Ureter (tissue), 1 donor: Measurements from ENCODE around the gene TXLNA. TPM values are rescaled to one million over a fixed set of nuclear protein-coding genes. Genes with fewer than 3 reads are reported as not detected.

Source experiments
- DNase-seq: peaks from one replicate; pipeline ENCODE4 v3.0.0-alpha.2; 2020; ENCODE audit warnings: low spot score
- total RNA-seq: library from RNA; stranded (reverse); gene quantifications from one replicate; pipeline ENCODE4 v1.2.4, GENCODE V29; 2023
- donor health status: DM: yes; HTN: yes; CAD: no.

The TXLNA gene
- total RNA-seq, 1 donor from 2014 or later: 59.6 TPM

GRCh38 chr1:32247452-32247851 lies 68.0 kb downstream of the TXLNA start:
- peak; percentile 50 for DNase-seq

Other genes with a start within 250 kb of the TXLNA start
- 416 TPM for gene PTP4A2, start 241.3 kb upstream of the TXLNA start, total RNA-seq
- gene KHDRBS1, start 165.8 kb upstream of the TXLNA start, total RNA-seq: 139 TPM
- 21.9 TPM for gene TMEM39B, start 106.7 kb upstream of the TXLNA start, total RNA-seq
- 63.5 TPM for gene KPNA6, start 71.6 kb upstream of the TXLNA start, total RNA-seq
- gene CCDC28B, start 20.9 kb downstream of the TXLNA start, total RNA-seq: 2.1 TPM
- 2.5 TPM for gene IQCC, start 26.0 kb downstream of the TXLNA start, total RNA-seq
- not detected for gene DCDC2B, start 29.4 kb downstream of the TXLNA start, total RNA-seq
- 45.9 TPM for gene TMEM234, start 42.7 kb downstream of the TXLNA start, total RNA-seq
- 171 TPM for gene EIF3I, start 42.7 kb downstream of the TXLNA start, total RNA-seq
- 8.3 TPM for gene FAM167B, start 67.5 kb downstream of the TXLNA start, total RNA-seq
- gene LCK, start 71.6 kb downstream of the TXLNA start, total RNA-seq: 3.8 TPM
- gene HDAC1, start 112.4 kb downstream of the TXLNA start, total RNA-seq: 113 TPM
- gene MARCKSL1, start 156.6 kb downstream of the TXLNA start, total RNA-seq: 117 TPM
- gene FAM229A, start 182.8 kb downstream of the TXLNA start, total RNA-seq: 5.5 TPM
- 4.2 TPM for gene TSSK3, start 182.9 kb downstream of the TXLNA start, total RNA-seq
- 59.6 TPM for gene BSDC1, start 214.8 kb downstream of the TXLNA start, total RNA-seq